ENCODE results near the gene PTGFRN.
"Not testable (repeated sequence)": the region's sequence is repeated elsewhere in the genome, so short reads cannot be mapped to it uniquely, and the experiment has no call there.

The PTGFRN gene
- 0 to 1.5 (median 0.39) reads per million in 3 donors for total RNA-seq

DNA sequence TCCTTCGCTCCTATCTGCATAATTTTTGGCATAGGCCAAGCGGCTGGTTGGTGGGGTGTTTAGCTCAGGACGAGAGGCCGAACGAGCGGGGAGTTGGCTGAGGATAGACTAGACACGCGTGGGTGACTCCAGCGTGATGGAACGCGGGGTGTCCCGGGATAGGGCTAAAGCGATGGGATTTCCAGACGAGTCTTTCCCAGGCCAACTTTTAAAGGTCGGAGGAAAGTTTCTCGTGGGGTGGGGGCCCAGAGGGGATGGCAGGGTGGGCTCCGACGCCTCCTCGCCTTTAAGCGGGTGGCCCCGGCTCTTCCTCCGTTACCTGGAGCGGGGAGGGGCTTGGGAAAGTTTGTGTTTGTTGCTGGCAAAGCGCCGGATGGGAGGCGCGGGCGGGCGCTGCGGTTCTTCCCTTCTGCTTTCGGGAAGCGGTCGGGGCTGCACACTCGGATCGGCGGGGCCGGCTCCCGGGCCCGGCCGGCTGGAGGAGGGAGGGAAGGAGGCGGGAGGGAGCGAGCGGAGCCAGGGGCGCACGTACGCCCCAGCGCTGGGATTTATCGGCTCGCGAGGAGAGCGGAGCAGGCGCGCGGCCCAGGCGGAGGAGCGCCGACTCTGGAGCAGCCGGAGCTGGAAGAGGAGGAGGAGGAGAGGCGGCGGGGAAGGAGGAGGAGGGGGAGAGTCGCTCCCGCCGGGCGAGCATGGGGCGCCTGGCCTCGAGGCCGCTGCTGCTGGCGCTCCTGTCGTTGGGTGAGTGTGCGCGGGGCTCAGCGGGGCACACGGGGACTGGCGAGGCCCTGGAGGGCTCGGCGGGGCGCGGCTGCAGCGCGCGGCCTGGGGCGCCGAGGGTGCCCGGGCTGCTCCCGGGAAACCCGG is at the start of gene PTGFRN:
Gene PTGFRN, plus strand, starts transcription at position 405 of the 867 bp plus-strand sequence. Its CDS starts 288 bp downstream, at position 693.
- Histone ChIP-seq H3K27me3 (replicated peaks; ENCODE audit: control insufficient read depth, insufficient read depth, low read length, poor library complexity, severe bottlenecking) (no peaks in the 10 kb centered on the region), H3K4me3 (ENCODE audit: insufficient read depth, low read depth, low read length, poor library complexity, severe bottlenecking) (peak within 1 kb of the TSS; percentile 49), H3K9me3 (ENCODE audit: control insufficient read depth, low read length) (no peaks in the 10 kb centered on the region), H3K4me1 (ENCODE audit: control insufficient read depth, insufficient read depth, low read length, poor library complexity, severe bottlenecking) (no peaks in the 10 kb centered on the region), H3K36me3 (ENCODE audit: control insufficient read depth, insufficient read depth, low read length) (no peaks in the 10 kb centered on the region), H3K27ac (ENCODE audit: insufficient read depth, low read length, poor library complexity, severe bottlenecking) (no peak within 1 kb of the TSS)
- no peak for DNase-seq

DNA sequence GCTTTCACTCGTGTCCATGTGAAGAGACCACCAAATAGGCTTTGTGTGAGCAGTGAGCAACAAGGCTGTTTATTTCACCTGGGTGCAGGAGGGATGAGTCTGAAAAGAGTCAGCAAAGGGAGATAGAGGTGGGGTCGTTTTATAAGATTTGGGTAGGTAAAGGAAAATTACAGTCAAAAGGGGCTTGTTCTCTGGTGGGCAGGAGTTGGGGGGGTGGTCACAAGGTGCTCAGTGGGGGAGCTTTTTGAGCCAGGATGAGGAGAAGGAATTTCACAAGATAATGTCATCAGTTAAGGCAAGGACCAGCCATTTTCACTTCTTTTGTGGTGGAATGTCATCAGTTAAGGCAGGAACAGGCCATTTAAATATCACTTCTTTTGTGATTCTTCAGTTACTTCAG is 49.5 kb upstream of the PTGFRN start:
- not testable (repeated sequence) for H3K36me3 ChIP-seq (ENCODE audit: control insufficient read depth, insufficient read depth, low read length); H3K27me3 ChIP-seq (replicated peaks; ENCODE audit: control insufficient read depth, insufficient read depth, low read length, poor library complexity, severe bottlenecking); H3K4me3 ChIP-seq (ENCODE audit: insufficient read depth, low read depth, low read length, poor library complexity, severe bottlenecking); DNase-seq; H3K4me1 ChIP-seq (ENCODE audit: control insufficient read depth, insufficient read depth, low read length, poor library complexity, severe bottlenecking); H3K27ac ChIP-seq (ENCODE audit: insufficient read depth, low read length, poor library complexity, severe bottlenecking); H3K9me3 ChIP-seq (ENCODE audit: control insufficient read depth, low read length)

DNA sequence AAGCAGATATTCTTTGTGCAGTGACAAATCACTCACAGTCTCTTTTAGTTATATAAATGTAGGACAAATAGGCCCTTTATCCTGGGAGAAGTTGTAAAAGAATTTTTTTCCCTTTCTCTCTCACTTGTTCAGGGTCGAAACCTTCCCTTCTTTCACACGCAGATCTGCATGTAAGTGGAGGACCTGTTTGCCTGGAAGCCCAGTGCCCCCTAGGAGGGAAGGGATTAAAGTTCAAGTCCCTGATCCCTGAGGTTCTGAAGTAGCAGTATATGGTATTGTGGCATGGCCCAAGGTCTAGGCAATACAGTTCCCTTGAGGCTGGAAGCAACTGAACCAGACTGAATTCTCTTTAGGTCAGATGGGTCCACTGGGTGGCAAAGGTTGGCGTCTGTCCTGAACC is 48.6 kb upstream of the PTGFRN start:
- no peak overlapping the region for H3K27ac ChIP-seq (ENCODE audit: insufficient read depth, low read length, poor library complexity, severe bottlenecking)
- no peaks in the 10 kb centered on the region for H3K9me3 ChIP-seq (ENCODE audit: control insufficient read depth, low read length)
- no peak overlapping the region for H3K4me3 ChIP-seq (ENCODE audit: insufficient read depth, low read depth, low read length, poor library complexity, severe bottlenecking)
- H3K4me1 ChIP-seq (ENCODE audit: control insufficient read depth, insufficient read depth, low read length, poor library complexity, severe bottlenecking) = no peaks in the 10 kb centered on the region
- DNase-seq = no peak
- H3K36me3 ChIP-seq (ENCODE audit: control insufficient read depth, insufficient read depth, low read length) = no peaks in the 10 kb centered on the region
- no peaks in the 10 kb centered on the region for H3K27me3 ChIP-seq (replicated peaks; ENCODE audit: control insufficient read depth, insufficient read depth, low read length, poor library complexity, severe bottlenecking)

DNA sequence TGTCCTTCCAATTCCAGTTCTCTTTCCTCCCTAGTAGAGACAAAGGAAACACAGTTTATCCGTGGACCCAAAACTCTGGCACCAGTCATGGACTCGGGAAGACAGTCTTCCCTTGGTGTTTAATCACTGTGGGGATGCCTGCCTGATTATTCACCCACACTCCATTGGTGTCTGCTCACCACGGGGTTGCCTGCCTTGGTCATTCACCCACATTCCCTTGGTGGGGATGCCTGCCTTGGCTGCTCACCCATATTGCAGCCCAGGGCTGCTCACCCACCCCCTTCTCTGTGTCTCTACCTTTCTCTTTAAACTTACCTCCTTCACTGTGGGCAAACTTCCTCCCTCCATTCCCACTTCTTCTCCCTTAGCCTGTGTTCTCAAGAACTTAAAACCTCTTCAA is 46.7 kb upstream of the PTGFRN start:
- H3K4me1 ChIP-seq (ENCODE audit: control insufficient read depth, insufficient read depth, low read length, poor library complexity, severe bottlenecking); H3K9me3 ChIP-seq (ENCODE audit: control insufficient read depth, low read length); DNase-seq; H3K27me3 ChIP-seq (replicated peaks; ENCODE audit: control insufficient read depth, insufficient read depth, low read length, poor library complexity, severe bottlenecking); H3K4me3 ChIP-seq (ENCODE audit: insufficient read depth, low read depth, low read length, poor library complexity, severe bottlenecking); H3K36me3 ChIP-seq (ENCODE audit: control insufficient read depth, insufficient read depth, low read length); H3K27ac ChIP-seq (ENCODE audit: insufficient read depth, low read length, poor library complexity, severe bottlenecking): not testable (repeated sequence)

DNA sequence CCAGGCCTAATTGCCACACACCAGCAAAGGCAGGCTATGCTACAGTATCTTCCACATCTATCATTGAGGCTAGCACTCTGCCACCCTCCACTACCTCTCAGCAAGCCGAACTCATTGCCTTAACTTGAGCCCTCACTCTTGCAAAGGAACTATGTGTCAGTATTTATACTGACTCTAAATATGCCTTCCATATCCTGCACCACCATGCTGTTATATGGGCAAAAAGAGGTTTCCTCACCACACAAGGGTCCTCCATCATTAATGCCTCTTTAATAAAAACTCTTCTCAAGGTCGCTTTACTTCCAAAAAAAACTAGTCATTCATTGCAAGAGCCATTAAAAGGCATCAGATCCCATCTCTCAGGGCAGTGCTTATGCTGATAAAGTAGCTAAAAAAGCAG is 43.2 kb upstream of the PTGFRN start:
- not testable (repeated sequence) for H3K9me3 ChIP-seq (ENCODE audit: control insufficient read depth, low read length); H3K4me1 ChIP-seq (ENCODE audit: control insufficient read depth, insufficient read depth, low read length, poor library complexity, severe bottlenecking); H3K4me3 ChIP-seq (ENCODE audit: insufficient read depth, low read depth, low read length, poor library complexity, severe bottlenecking); H3K27ac ChIP-seq (ENCODE audit: insufficient read depth, low read length, poor library complexity, severe bottlenecking); H3K36me3 ChIP-seq (ENCODE audit: control insufficient read depth, insufficient read depth, low read length); H3K27me3 ChIP-seq (replicated peaks; ENCODE audit: control insufficient read depth, insufficient read depth, low read length, poor library complexity, severe bottlenecking); DNase-seq

GRCh38 chr1:116868385-116868784 is 41.3 kb upstream of the PTGFRN start:
- no peaks in the 10 kb centered on the region for H3K9me3 ChIP-seq (ENCODE audit: control insufficient read depth, low read length)
- H3K27me3 ChIP-seq (replicated peaks; ENCODE audit: control insufficient read depth, insufficient read depth, low read length, poor library complexity, severe bottlenecking) = no peaks in the 10 kb centered on the region
- H3K36me3 ChIP-seq (ENCODE audit: control insufficient read depth, insufficient read depth, low read length) = no peaks in the 10 kb centered on the region
- no peak overlapping the region for H3K4me3 ChIP-seq (ENCODE audit: insufficient read depth, low read depth, low read length, poor library complexity, severe bottlenecking)
- no peak for DNase-seq
- no peak overlapping the region for H3K27ac ChIP-seq (ENCODE audit: insufficient read depth, low read length, poor library complexity, severe bottlenecking)
- no peaks in the 10 kb centered on the region for H3K4me1 ChIP-seq (ENCODE audit: control insufficient read depth, insufficient read depth, low read length, poor library complexity, severe bottlenecking)

DNA sequence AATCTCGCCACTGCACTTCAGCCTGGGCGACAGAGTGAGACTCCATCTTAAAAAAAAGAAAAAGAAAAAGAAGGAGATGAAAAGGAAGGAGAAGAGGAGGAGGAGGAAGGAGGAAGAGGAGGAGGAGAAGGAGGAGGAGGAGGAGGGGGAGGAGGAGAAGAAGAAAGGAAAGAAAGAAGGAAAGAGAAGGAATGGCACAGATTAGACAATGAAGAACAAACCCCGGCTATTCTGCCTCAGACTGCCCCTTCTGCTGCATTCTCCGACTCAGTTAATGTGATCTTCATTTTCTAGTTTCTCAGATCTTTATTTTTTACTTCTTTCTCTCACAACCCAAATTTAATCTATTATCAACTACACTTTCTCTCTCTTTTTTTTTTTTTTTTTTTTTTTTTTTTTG is 40.1 kb upstream of the PTGFRN start:
- no peak overlapping the region for H3K27ac ChIP-seq (ENCODE audit: insufficient read depth, low read length, poor library complexity, severe bottlenecking)
- no peak overlapping the region for H3K4me3 ChIP-seq (ENCODE audit: insufficient read depth, low read depth, low read length, poor library complexity, severe bottlenecking)
- no peaks in the 10 kb centered on the region for H3K27me3 ChIP-seq (replicated peaks; ENCODE audit: control insufficient read depth, insufficient read depth, low read length, poor library complexity, severe bottlenecking)
- H3K4me1 ChIP-seq (ENCODE audit: control insufficient read depth, insufficient read depth, low read length, poor library complexity, severe bottlenecking) = peaks cover 4% of the 10 kb centered on the region
- DNase-seq = no peak
- no peaks in the 10 kb centered on the region for H3K9me3 ChIP-seq (ENCODE audit: control insufficient read depth, low read length)
- H3K36me3 ChIP-seq (ENCODE audit: control insufficient read depth, insufficient read depth, low read length) = no peaks in the 10 kb centered on the region

GRCh38 chr1:116870300-116870699 is 39.4 kb upstream of the PTGFRN start:
- Histone ChIP-seq H3K9me3 (ENCODE audit: control insufficient read depth, low read length) (no peaks in the 10 kb centered on the region), H3K27ac (ENCODE audit: insufficient read depth, low read length, poor library complexity, severe bottlenecking) (no peak overlapping the region), H3K4me1 (ENCODE audit: control insufficient read depth, insufficient read depth, low read length, poor library complexity, severe bottlenecking) (peaks cover 5% of the 10 kb centered on the region), H3K36me3 (ENCODE audit: control insufficient read depth, insufficient read depth, low read length) (no peaks in the 10 kb centered on the region), H3K27me3 (replicated peaks; ENCODE audit: control insufficient read depth, insufficient read depth, low read length, poor library complexity, severe bottlenecking) (no peaks in the 10 kb centered on the region), H3K4me3 (ENCODE audit: insufficient read depth, low read depth, low read length, poor library complexity, severe bottlenecking) (no peak overlapping the region)
- DNase-seq = no peak

GRCh38 chr1:116871779-116872146 is 38.0 kb upstream of the PTGFRN start:
- H3K27me3 ChIP-seq (replicated peaks; ENCODE audit: control insufficient read depth, insufficient read depth, low read length, poor library complexity, severe bottlenecking) = no peaks in the 10 kb centered on the region
- H3K4me3 ChIP-seq (ENCODE audit: insufficient read depth, low read depth, low read length, poor library complexity, severe bottlenecking) = no peak overlapping the region
- H3K9me3 ChIP-seq (ENCODE audit: control insufficient read depth, low read length) = no peaks in the 10 kb centered on the region
- H3K36me3 ChIP-seq (ENCODE audit: control insufficient read depth, insufficient read depth, low read length) = no peaks in the 10 kb centered on the region
- DNase-seq = no peak
- peaks cover 10% of the 10 kb centered on the region for H3K4me1 ChIP-seq (ENCODE audit: control insufficient read depth, insufficient read depth, low read length, poor library complexity, severe bottlenecking)
- no peak overlapping the region for H3K27ac ChIP-seq (ENCODE audit: insufficient read depth, low read length, poor library complexity, severe bottlenecking)

- no peak for DNase-seq
- H3K4me1 ChIP-seq (ENCODE audit: control insufficient read depth, insufficient read depth, low read length, poor library complexity, severe bottlenecking) = peaks cover 28% of the 10 kb centered on the region
- H3K27ac ChIP-seq (ENCODE audit: insufficient read depth, low read length, poor library complexity, severe bottlenecking) = no peak overlapping the region
- H3K36me3 ChIP-seq (ENCODE audit: control insufficient read depth, insufficient read depth, low read length) = no peaks in the 10 kb centered on the region
- H3K4me3 ChIP-seq (ENCODE audit: insufficient read depth, low read depth, low read length, poor library complexity, severe bottlenecking) = no peak overlapping the region
- H3K27me3 ChIP-seq (replicated peaks; ENCODE audit: control insufficient read depth, insufficient read depth, low read length, poor library complexity, severe bottlenecking) = no peaks in the 10 kb centered on the region
- no peaks in the 10 kb centered on the region for H3K9me3 ChIP-seq (ENCODE audit: control insufficient read depth, low read length)
These were observed 35.9 kb upstream of the PTGFRN start for GRCh38 chr1:116873680-116874271.
